HG02885 (cell line): Measurements from ENCODE around the gene SELP.

Experiments used
- ATAC-seq: cut with Tn5 transposase; IDR thresholded peaks from one replicate; pipeline ENCODE4 v1.9.1; 2021; ENCODE audit warnings: mild to moderate bottlenecking; ENCODE audit not compliant: unreplicated experiment, poor library complexity

The SELP gene

GRCh38 chr1:169577981-169578738, 51.8 kb downstream of the SELP start:
- no peak for ATAC-seq

GRCh38 chr1:169576935-169577331, 53.0 kb downstream of the SELP start:
- ATAC-seq = no peak

- no peak for ATAC-seq
These were observed 53.5 kb downstream of the SELP start for GRCh38 chr1:169576241-169576934.

GRCh38 chr1:169574336-169574735, 55.6 kb downstream of the SELP start:
- no peak for ATAC-seq

- ATAC-seq = no peak
These were observed 57.7 kb downstream of the SELP start for GRCh38 chr1:169572187-169572586.

- ATAC-seq = no peak
These were observed 58.5 kb downstream of the SELP start for GRCh38 chr1:169571450-169571849.

GRCh38 chr1:169570172-169570574, 59.8 kb downstream of the SELP start:
- no peak for ATAC-seq

GRCh38 chr1:169568497-169568896, 61.4 kb downstream of the SELP start:
- ATAC-seq = no peak

GRCh38 chr1:169565335-169566271, 64.3 kb downstream of the SELP start:
- no peak for ATAC-seq

- ATAC-seq = no peak
These were observed 66.3 kb downstream of the SELP start for GRCh38 chr1:169563650-169564049.

- no peak for ATAC-seq
These were observed 66.8 kb downstream of the SELP start for GRCh38 chr1:169563019-169563615.

- no peak for ATAC-seq
These were observed 68.2 kb downstream of the SELP start for GRCh38 chr1:169561692-169562091.

- ATAC-seq = no peak
These were observed 72.8 kb downstream of the SELP start for GRCh38 chr1:169557131-169557530.

- ATAC-seq = peak; percentile 61
These were observed 79.6 kb downstream of the SELP start for GRCh38 chr1:169550294-169550693.

GRCh38 chr1:169548282-169548681, 81.6 kb downstream of the SELP start:
- no peak for ATAC-seq

- peak; percentile 78 for ATAC-seq
These were observed 83.6 kb downstream of the SELP start for GRCh38 chr1:169546087-169546995.

GRCh38 chr1:169545472-169545871, 84.5 kb downstream of the SELP start:
- ATAC-seq = no peak

GRCh38 chr1:169538998-169539871, 90.7 kb downstream of the SELP start:
- ATAC-seq = no peak
